HG02884 (cell line): ENCODE measurements around the gene KDM4B.

Source experiments
- ATAC-seq: cut with Tn5 transposase; IDR thresholded peaks from one replicate; pipeline ENCODE4 v1.9.1; 2021; ENCODE audit warnings: mild to moderate bottlenecking, moderate library complexity; ENCODE audit not compliant: unreplicated experiment

KDM4B gene

DNA sequence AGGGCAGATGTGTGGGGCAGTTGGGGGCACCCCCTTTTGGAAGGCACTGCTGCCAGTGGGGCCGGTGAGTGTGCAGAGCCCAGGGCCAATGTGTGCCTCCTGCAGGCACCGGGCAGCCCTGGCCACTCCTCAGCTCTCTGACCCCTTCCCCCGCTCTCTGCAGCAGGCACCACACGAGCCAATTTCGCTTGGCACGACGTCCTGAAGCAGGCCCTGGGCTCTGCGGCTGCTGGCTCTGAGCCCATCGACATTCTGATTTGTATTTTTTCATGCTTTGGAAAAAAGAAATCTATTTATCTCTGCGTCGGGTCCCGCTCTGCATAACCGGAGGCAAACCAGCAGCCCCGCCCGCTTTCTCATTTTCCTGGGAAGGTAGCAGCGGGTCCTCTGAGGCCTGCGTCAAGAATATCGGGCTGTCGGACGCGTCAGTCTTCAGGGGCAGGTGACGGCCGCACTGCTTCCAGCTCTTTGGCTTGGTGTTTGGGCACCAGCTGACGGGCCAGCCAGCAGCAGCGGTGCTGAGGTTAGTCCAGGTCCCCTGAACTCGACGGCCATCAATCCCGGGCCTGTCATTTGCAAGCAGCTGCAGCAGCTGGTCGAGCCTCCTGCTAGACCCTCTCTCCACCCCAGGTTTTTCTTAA is 134.3 kb downstream of the KDM4B start:
- no peak for ATAC-seq

DNA sequence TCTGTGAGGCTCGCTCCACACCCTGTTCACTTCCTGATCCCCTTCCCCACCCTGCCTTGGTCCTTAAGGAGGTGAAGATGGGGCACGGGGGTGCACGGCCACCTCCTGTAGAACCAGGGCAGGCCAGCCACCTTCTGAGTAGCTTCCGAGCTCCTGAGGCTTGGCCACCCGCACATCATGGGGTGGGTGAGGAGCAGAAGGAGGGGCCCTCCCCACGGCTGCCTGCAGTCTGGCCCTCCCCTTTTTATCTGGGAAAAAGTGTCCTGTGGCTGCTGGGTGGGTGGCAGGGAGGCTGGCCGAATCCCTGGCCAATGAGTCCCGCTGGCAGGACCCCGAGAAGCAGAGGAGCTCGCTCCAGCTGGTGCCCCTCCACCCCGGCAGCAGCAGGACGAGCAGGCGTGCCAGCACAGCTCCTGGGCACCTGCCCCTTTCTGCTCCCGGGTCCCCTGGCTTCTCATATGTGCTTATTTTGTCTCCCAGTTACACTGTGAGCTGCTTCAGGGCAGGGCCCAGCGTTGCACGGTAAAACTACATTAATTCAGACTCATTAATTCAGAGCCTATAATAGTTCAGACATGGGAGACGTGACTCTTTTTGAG is 135.0 kb downstream of the KDM4B start:
- no peak for ATAC-seq

DNA sequence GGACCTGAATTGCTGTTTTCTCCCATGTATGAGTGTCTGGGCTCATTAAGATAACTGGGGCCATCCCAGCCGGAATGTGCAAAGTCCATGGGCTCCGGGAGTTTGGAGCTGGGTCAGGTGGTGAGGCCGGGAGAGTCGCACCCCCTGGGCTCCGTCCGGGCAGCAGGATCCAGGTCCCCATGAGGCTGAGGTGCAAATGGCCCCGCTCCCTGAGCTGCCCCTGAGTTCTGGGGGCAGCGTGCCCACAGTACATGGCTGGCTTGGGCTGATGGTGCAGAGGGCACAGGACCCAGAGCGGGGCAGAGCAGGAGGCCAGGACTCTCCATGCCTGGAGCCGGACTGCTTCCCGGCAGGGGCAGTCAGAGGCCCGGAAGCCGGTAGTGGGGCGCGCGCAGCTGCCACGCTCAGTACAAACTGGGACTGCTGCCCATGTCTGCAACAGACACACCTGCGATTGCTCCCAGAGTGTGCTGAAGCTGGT is 136.0 kb downstream of the KDM4B start:
- ATAC-seq = no peak

DNA sequence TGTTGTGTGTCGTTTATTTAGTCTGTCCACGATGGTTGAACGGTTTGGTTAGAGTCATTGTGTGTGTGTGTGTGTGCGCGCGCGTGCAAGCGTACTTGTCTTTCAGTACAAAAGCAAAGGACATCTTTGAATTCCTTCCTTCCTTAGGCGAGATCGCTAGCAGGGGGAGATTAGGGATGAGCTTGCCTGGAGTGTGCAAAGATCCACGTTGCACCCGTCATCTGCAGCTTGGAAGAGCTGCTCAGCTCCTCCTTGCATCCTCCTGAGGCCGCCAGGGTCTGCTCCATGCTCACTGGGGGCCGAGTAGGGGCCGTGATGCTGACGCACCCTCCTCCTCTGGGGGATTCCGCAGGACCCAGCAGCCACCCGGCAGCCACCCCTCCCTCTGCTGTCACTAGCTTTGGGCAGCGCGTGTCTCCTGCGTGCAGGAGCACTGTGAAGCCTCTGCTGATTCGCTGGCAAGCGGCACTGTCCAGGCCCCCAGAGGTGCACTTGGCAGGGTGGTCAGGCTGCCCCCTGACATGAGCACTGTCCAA is 137.3 kb downstream of the KDM4B start:
- ATAC-seq = no peak

DNA sequence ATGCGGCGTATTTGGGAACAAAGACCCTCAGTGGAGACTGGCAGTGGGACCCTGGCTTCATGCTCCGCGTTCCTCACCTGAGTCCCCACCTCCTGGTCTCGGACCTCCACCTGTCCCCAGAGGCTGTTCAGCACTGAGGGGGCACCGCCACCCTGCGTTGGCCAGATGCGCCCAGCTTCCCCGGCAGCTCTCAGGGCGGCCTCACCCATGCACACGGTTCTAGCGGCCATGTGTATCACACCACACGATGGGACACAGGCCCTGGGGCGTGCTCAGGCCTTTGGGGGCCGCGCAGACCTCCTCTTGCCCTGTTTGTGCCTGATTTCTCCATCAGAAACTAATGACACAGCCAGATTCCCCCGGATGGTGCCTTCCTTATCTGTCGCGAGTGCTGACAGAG is 138.1 kb downstream of the KDM4B start:
- ATAC-seq = no peak

- ATAC-seq = no peak
These were observed 138.7 kb downstream of the KDM4B start for GRCh38 chr19:5107432-5108122.

GRCh38 chr19:5108123-5108596 is 139.2 kb downstream of the KDM4B start:
- ATAC-seq = no peak

- no peak for ATAC-seq
These were observed 140.0 kb downstream of the KDM4B start for GRCh38 chr19:5108866-5109265.

DNA sequence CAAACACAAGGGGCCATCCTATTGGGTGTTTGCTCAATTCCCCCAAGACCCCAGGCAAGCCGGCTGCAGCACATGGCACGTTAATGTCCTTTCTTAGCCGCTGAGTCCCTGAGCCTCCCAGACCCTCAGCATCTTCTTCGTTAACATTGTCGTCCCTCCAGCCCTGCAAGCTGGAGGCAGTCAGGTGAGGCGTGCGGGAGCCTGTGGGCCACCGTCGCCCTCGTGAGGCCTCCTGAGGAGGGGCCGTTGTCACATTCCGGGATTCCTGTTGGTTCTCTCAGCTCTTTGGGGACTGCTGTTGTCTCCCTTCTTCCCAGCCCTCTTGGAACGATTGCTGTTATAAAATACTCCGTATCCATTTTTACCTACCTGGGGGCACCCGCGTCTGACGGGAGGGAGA is 140.6 kb downstream of the KDM4B start:
- ATAC-seq = no peak

GRCh38 chr19:5110546-5110945 is 141.6 kb downstream of the KDM4B start:
- ATAC-seq = no peak

GRCh38 chr19:5111051-5111450 is 142.1 kb downstream of the KDM4B start:
- ATAC-seq = no peak

DNA sequence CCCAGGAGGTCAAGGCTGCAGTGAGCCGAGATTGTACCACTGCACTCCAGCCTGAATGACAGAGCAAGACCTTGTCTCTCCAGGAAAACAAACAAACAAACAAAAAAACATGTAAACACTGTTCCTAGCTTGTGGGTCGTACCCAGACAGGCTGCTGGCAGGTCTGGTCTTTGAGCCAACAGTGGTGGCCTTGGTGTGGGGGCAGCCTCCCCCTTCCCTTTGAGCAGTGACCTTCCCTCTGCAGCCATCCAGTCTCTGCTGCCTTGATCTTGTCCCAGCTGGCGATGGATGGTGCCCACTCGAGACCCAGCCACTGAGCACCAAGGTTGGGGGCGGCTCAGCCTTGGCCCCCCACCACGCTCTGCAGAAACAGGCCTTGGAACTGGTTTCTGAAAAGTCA is 143.3 kb downstream of the KDM4B start:
- ATAC-seq = no peak

- no peak for ATAC-seq
These were observed 144.0 kb downstream of the KDM4B start for GRCh38 chr19:5112681-5113575.

DNA sequence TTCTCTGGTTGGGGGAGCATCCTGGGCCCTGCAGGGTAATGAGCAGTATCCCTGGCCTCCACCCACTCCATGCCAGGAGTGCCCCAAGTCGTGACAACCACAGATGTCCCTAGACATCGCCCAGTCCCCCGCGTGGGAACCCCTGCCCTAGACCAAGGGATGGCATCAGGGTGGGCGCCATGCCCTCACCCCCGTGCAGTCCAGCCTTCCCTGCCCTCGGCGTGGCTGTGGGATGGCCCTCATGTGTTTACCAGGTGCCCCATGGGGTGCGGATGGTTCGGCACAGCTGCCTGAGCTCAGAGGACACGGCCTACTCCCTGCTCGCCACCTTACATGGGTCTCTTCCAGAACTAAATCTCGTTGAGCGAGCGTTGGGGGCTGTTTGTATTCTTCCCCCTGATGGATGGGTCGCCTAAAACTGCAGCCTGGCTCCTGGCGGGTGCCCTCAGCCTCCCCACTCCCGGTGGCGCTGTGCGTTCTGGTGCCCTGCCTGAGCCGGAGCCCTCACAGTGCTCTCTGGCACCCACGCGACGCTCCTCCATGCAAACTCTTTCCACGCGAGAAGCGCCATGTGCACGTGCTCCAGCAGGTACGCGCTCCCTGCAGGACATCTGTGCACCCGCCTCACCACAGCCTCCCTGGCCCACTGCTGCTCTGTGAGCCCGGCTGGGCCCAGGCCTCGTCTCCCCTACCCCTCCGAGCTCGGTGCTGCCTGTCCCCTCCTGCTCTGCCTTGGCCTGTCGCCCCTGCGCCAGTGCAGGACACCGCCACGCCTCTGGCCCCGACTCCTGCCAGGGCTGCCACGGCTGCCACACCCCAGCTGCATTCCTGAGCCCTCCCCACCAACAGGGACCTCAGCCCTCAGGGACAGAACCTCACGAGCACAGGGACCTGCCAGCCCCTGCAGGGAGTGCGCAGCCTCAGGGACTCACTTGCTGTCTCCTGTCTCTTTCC is 145.0 kb downstream of the KDM4B start:
- ATAC-seq = no peak

DNA sequence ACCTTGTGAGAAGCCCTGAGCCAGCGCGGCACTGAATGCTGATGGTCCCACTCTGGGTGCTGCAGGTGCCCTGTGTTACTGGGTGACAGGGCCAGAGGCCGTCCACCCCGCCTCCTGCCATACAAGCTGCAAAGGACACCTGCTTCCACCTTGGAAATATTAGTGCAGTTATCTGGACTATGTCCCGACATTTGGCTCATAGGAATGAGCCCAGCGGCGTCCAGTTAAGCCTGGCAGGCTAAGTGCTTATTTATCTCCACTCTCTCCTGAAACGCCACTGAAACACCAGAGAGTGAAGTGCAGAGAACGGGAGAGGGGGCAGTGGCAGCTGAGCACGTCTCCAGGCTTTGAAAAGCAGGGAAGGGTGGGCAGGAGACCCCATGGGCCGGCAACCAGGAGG is 145.8 kb downstream of the KDM4B start:
- ATAC-seq = no peak

- ATAC-seq = no peak
These were observed 146.4 kb downstream of the KDM4B start for GRCh38 chr19:5115351-5115750.

- ATAC-seq = no peak
These were observed 146.9 kb downstream of the KDM4B start for GRCh38 chr19:5115771-5116202.

- ATAC-seq = no peak
These were observed 147.4 kb downstream of the KDM4B start for GRCh38 chr19:5116292-5116691.

GRCh38 chr19:5117421-5117820 is 148.5 kb downstream of the KDM4B start:
- ATAC-seq = no peak

DNA sequence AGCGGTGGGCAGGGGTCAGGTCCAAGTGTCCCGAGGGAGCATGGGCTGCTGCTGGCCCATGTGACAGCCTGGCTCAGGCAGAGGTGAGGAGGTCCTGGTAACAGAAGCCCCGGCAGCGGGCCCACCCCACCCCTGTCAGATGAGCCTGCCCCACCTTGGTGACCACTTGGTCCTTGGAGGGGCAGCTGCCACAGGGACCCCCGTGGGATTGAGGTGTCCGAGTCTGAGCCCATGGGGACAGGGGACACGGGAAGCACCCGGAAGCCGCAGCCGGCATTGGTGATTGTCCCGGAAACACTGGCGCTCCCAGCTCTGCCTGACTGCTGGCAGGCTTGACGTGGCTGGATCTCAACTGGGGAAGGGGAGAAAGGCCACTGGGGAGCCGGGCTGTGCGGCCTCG is 149.1 kb downstream of the KDM4B start:
- no peak for ATAC-seq
